ENCODE measurements around the gene NRG3. TPM values are rescaled to one million over a fixed set of nuclear protein-coding genes. Genes with fewer than 3 reads are reported as not detected.

NRG3 gene
- total and polyA plus RNA-seq, 11 donors: 0.11 to 0.41 (median 0.27) TPM; not detected in 7

GRCh38 chr10:82574081-82574480 lies 699.1 kb downstream of the NRG3 start:
- Histone ChIP-seq H3K4me1 (no peaks in the 10 kb centered on the region), H3K4me3 (no peak overlapping the region), H3K9me3 (no peaks in the 10 kb centered on the region), H3K27ac (no peak overlapping the region), H3K27me3 (no peaks in the 10 kb centered on the region), H3K36me3 (no peaks in the 10 kb centered on the region)
- no peak for TF ChIP-seq POLR2A (IDR thresholded peaks at IDR 0.05)
- no peak for TF ChIP-seq CTCF (IDR thresholded peaks at IDR 0.05)
- DNase-seq (no peak), ATAC-seq (no peak)
- WGBS, 4 donors: 38 to 47% (median 42%) methylated on average over 2 of the region's 2 CpGs
- intact Hi-C loops (cut with DNase I): no loop called here

- ATAC-seq: no peak
- intact Hi-C loops (cut with DNase I): no loop called here
- no peak overlapping the region for H3K4me3 ChIP-seq
- TF ChIP-seq CTCF (IDR thresholded peaks at IDR 0.05) (no peak), POLR2A (IDR thresholded peaks at IDR 0.05) (no peak)
- H3K4me1 ChIP-seq: no peaks in the 10 kb centered on the region
- H3K9me3 ChIP-seq: no peaks in the 10 kb centered on the region
- 65 to 69% (median 67%) methylated on average over 3 of the region's 3 CpGs for WGBS, 4 donors
- no peak for DNase-seq
- H3K36me3 ChIP-seq: no peaks in the 10 kb centered on the region
- H3K27ac ChIP-seq: no peak overlapping the region
- H3K27me3 ChIP-seq: no peaks in the 10 kb centered on the region
Observed at GRCh38 chr10:82575318-82575717, 700.3 kb downstream of the NRG3 start.

- Histone ChIP-seq H3K4me1 (no peaks in the 10 kb centered on the region), H3K36me3 (no peaks in the 10 kb centered on the region), H3K9me3 (no peaks in the 10 kb centered on the region), H3K4me3 (no peak overlapping the region), H3K27ac (no peak overlapping the region), H3K27me3 (no peaks in the 10 kb centered on the region)
- no peak for DNase-seq
- no peak for ATAC-seq
- TF ChIP-seq CTCF (IDR thresholded peaks at IDR 0.05) (no peak), POLR2A (IDR thresholded peaks at IDR 0.05) (no peak)
- intact Hi-C loops (cut with DNase I): no loop called here
Observed at GRCh38 chr10:82576093-82576492, 701.1 kb downstream of the NRG3 start.

GRCh38 chr10:82581940-82582339 lies 706.9 kb downstream of the NRG3 start:
- intact Hi-C loops (cut with DNase I): no loop called here
- Histone ChIP-seq H3K4me3 (no peak overlapping the region), H3K27ac (no peak overlapping the region), H3K9me3 (no peaks in the 10 kb centered on the region), H3K4me1 (peaks cover 0 to 5% (median 0%) of the 10 kb centered on the region in 12 donors), H3K27me3 (no peaks in the 10 kb centered on the region), H3K36me3 (no peaks in the 10 kb centered on the region)
- 71 to 84% (median 75%) methylated on average over 3 of the region's 3 CpGs for WGBS, 4 donors
- no peak for DNase-seq
- ATAC-seq: no peak
- TF ChIP-seq CTCF (IDR thresholded peaks at IDR 0.05) (no peak), POLR2A (IDR thresholded peaks at IDR 0.05) (no peak)
